Nephron progenitor cell (in vitro differentiated cells): Measurements from ENCODE around the gene ATP5MC2.

Source experiments
- DNase-seq: peaks from one replicate; pipeline ENCODE4 v3.0.0; 2021
- H3K27ac Mint-ChIP-seq: 2 replicates; pipeline ENCODE4 v1.8.0; 2021; ENCODE audit warnings: mild to moderate bottlenecking, moderate library complexity, mixed read lengths
- H3K27me3 Mint-ChIP-seq: 2 replicates; pipeline ENCODE4 v1.8.0; 2021; ENCODE audit warnings: mild to moderate bottlenecking, low read depth, mixed read lengths; ENCODE audit not compliant: poor library complexity
- H3K36me3 Mint-ChIP-seq: 2 replicates; pipeline ENCODE4 v1.8.0; 2021; ENCODE audit warnings: low read depth, mixed read lengths
- H3K4me1 Mint-ChIP-seq: 2 replicates; pipeline ENCODE4 v1.8.0; 2021; ENCODE audit warnings: mixed read lengths
- H3K4me3 Mint-ChIP-seq: 2 replicates; pipeline ENCODE4 v1.8.0; 2021; ENCODE audit warnings: mild to moderate bottlenecking, moderate library complexity, mixed read lengths
- H3K9me3 Mint-ChIP-seq: 2 replicates; pipeline ENCODE4 v1.8.0; 2021; ENCODE audit warnings: mild to moderate bottlenecking, moderate library complexity, mixed read lengths
- TF ChIP-seq, protein P1 (sequence below): fragments of 200-600 bp; sonication (generic); IDR thresholded peaks from 2 replicates; pipeline ENCODE4 v1.5.0; 2021; ENCODE audit warnings: antibody characterized with exemption

The ATP5MC2 gene

DNA sequence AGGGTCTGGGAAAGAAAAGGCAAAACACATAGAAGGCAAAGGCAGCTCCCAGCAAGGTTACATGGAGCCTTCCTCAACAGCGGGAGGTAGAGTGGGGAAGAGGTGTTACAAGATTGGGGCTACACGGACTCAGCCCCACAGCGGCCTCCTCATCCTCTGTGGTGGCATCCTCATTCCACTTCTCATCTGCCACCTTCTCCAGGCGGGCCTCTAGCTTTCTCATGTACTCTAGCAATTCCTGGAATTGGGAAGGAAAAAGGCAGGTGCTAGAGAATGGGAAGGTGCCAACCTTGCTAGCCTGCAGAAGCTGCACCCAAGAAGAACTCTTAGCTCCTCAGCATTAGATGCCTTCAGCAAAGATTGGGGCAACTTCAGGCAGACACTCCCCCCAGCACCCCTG, 38.1 kb upstream of the ATP5MC2 start:
- H3K4me1 Mint-ChIP-seq: peaks cover 23% of the 10 kb centered on the region
- no peak for DNase-seq
- no peak overlapping the region for H3K4me3 Mint-ChIP-seq
- no peaks in the 10 kb centered on the region for H3K9me3 Mint-ChIP-seq
- peaks cover 61% of the 10 kb centered on the region for H3K27me3 Mint-ChIP-seq
- H3K36me3 Mint-ChIP-seq: peaks cover 41% of the 10 kb centered on the region
- TF ChIP-seq, protein P1, sequence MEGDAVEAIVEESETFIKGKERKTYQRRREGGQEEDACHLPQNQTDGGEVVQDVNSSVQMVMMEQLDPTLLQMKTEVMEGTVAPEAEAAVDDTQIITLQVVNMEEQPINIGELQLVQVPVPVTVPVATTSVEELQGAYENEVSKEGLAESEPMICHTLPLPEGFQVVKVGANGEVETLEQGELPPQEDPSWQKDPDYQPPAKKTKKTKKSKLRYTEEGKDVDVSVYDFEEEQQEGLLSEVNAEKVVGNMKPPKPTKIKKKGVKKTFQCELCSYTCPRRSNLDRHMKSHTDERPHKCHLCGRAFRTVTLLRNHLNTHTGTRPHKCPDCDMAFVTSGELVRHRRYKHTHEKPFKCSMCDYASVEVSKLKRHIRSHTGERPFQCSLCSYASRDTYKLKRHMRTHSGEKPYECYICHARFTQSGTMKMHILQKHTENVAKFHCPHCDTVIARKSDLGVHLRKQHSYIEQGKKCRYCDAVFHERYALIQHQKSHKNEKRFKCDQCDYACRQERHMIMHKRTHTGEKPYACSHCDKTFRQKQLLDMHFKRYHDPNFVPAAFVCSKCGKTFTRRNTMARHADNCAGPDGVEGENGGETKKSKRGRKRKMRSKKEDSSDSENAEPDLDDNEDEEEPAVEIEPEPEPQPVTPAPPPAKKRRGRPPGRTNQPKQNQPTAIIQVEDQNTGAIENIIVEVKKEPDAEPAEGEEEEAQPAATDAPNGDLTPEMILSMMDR: no peak
- no peak overlapping the region for H3K27ac Mint-ChIP-seq

DNA sequence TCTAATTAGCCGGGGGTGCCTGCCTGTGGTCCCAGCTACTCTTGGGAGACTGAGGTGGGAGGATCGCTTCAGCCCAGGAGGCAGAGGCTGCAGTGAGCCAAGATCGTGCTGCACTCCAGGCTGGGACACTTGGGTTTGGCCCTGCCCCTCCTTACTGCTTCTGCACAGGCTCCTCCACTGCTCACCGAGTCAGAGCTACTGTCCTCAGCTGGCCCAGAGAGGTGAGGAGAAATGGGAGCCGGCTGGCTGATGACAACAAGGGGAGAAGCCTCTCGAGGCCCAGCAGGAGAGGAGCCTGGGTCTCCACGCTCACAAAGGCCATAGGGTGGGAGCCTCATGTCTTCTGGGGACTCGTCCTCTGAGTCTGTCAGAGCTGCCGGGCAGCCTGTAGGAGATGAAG, 37.6 kb upstream of the ATP5MC2 start:
- peaks cover 66% of the 10 kb centered on the region for H3K27me3 Mint-ChIP-seq
- no peak overlapping the region for H3K27ac Mint-ChIP-seq
- peaks cover 27% of the 10 kb centered on the region for H3K4me1 Mint-ChIP-seq
- H3K9me3 Mint-ChIP-seq: no peaks in the 10 kb centered on the region
- peaks cover 41% of the 10 kb centered on the region for H3K36me3 Mint-ChIP-seq
- H3K4me3 Mint-ChIP-seq: no peak overlapping the region
- no peak for DNase-seq
- TF ChIP-seq, protein P1: no peak

DNA sequence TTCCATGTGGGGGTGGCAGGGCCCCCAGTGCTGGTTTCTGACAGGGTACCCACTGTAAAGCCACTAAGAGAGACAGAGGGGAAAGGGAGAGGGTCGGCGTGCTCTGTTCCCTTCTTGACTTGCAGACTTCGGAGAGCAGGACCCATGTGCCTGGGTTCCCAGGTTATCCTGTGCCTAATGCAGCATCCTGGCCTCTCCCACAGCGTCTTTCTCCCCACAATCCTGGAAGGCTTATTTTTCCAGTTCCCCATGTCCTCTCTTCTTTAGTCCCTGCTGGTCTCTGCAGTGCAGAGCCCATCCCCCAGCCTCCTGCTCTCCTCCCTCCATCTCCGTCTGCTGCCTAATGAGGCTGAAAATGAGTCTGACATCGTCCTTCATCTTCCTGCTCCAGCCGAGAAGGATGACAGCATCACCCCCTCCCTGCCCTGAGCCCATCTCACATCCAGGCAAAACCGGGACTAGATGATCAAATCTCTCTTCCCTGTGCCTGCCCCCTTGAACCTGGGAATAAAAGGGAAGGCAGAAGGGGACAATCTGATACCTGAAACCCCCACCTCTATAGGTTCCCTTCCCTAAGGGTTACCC, 36.3 kb upstream of the ATP5MC2 start:
- Mint-ChIP-seq H3K4me3 (no peak overlapping the region), H3K27ac (no peak overlapping the region), H3K27me3 (peaks cover 74% of the 10 kb centered on the region), H3K4me1 (peaks cover 27% of the 10 kb centered on the region), H3K9me3 (no peaks in the 10 kb centered on the region), H3K36me3 (peaks cover 33% of the 10 kb centered on the region)
- TF ChIP-seq, protein P1: no peak
- DNase-seq: peak; percentile 21

DNA sequence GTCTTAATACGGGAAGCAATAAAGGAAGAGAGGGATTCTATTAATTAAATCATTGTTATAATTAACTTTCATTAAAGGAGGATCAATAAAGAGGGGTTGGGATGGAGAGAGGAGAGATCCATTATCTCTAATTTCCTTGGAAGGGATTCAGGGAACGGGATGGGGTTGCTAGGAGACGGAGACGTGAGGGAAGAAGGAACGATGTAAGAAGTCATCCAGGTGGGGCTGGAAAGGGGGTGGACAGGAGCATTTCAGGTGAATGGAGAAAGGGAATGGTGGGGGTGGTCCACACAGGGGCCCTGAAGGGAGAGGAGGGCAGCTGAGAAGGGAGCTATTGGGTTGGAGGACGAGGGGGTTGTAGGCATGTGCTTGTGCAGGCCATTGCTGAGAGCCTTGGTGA, 34.2 kb upstream of the ATP5MC2 start:
- H3K4me1 Mint-ChIP-seq: peaks cover 27% of the 10 kb centered on the region
- H3K27ac Mint-ChIP-seq: no peak overlapping the region
- TF ChIP-seq, protein P1: no peak
- peaks cover 82% of the 10 kb centered on the region for H3K27me3 Mint-ChIP-seq
- no peaks in the 10 kb centered on the region for H3K9me3 Mint-ChIP-seq
- H3K36me3 Mint-ChIP-seq: peaks cover 19% of the 10 kb centered on the region
- no peak for DNase-seq
- no peak overlapping the region for H3K4me3 Mint-ChIP-seq

DNA sequence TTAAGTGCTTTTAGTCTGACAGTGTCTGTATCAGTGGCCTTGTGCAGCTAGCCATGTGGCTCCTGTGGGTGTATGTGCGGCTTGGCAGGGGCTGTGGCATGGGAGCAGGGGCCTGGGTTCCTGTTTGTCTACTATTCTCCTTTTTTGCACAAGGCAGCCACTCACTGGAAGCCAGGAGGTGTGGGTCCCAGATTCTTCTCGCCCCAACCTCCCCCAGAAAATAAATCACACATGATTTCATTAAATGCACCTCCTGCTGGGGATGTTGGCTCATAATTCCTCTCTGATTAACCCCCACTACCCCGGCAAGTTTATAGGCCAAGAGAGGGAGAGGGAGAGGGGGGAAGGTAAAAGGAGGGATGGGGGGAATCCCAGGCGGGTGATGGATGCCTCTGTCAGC, 33.8 kb upstream of the ATP5MC2 start:
- peaks cover 86% of the 10 kb centered on the region for H3K27me3 Mint-ChIP-seq
- no peak overlapping the region for H3K4me3 Mint-ChIP-seq
- H3K36me3 Mint-ChIP-seq: peaks cover 15% of the 10 kb centered on the region
- peaks cover 27% of the 10 kb centered on the region for H3K4me1 Mint-ChIP-seq
- DNase-seq: no peak
- no peaks in the 10 kb centered on the region for H3K9me3 Mint-ChIP-seq
- TF ChIP-seq, protein P1: no peak
- no peak overlapping the region for H3K27ac Mint-ChIP-seq

DNA sequence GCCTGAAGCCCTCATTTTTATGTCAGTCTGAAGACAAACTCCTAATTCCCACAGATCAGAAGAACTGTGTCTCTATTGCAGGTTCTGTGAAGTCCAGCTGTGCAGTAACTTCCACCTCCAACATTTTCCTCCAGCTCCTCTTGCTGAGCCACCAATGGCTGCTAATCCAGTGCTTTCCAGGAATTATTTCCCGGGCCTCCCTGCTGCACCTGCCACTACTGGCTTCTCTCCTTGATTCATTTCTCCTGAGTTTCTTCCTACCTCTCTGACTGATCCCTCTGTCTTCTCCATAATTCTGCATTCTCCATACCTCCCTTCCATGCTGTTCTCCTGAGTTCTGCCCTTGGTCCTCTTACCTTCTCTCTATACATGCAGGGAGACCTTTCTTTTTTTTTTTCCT, 30.2 kb upstream of the ATP5MC2 start:
- Mint-ChIP-seq H3K9me3 (no peaks in the 10 kb centered on the region), H3K27me3 (peaks cover 94% of the 10 kb centered on the region), H3K4me3 (no peak overlapping the region), H3K27ac (no peak overlapping the region), H3K36me3 (no peaks in the 10 kb centered on the region), H3K4me1 (peaks cover 24% of the 10 kb centered on the region)
- DNase-seq: no peak
- TF ChIP-seq, protein P1: no peak
